Suppressor macrophage treated with lipopolysaccharide for 1 hour (primary cell): ENCODE measurements around the gene PSMB2.
"Not testable (repeated sequence)": the region's sequence is repeated elsewhere in the genome, so short reads cannot be mapped to it uniquely, and the experiment has no call there.

Experiments
- DNase-seq, 3 donors: peaks; one replicate each; pipeline ENCODE4 v3.0.0-alpha.2; 2020 to 2022

Gene PSMB2

GRCh38 chr1:35641233-35641866 is at the start of gene PSMB2:
Gene PSMB2, minus strand, starts transcription at chr1:35641526. Its CDS starts 94 bp downstream, at chr1:35641432.
- peak; percentile 96 to 98 (median 96) for DNase-seq

- no peak for DNase-seq
Measured at GRCh38 chr1:35691080-35691479, 49.8 kb upstream of the PSMB2 start.

- DNase-seq = not testable (repeated sequence)
Measured at GRCh38 chr1:35690103-35690502, 48.8 kb upstream of the PSMB2 start.

- DNase-seq = no peak
Measured at GRCh38 chr1:35688161-35688560, 46.8 kb upstream of the PSMB2 start.

- DNase-seq = no peak
Measured at GRCh38 chr1:35683012-35683411, 41.7 kb upstream of the PSMB2 start.

GRCh38 chr1:35680271-35680670 is 38.9 kb upstream of the PSMB2 start:
- no peak for DNase-seq

- no peak for DNase-seq
Measured at GRCh38 chr1:35675773-35676172, 34.4 kb upstream of the PSMB2 start.

- no peak for DNase-seq
Measured at GRCh38 chr1:35674111-35674510, 32.8 kb upstream of the PSMB2 start.

GRCh38 chr1:35672116-35672515 is 30.8 kb upstream of the PSMB2 start:
- no peak for DNase-seq

- DNase-seq = no peak
Measured at GRCh38 chr1:35668506-35668905, 27.2 kb upstream of the PSMB2 start.

GRCh38 chr1:35666916-35667315 is 25.6 kb upstream of the PSMB2 start:
- DNase-seq = peak in 1 of 3 donors; percentile 5

- peak in 1 of 3 donors; percentile 6 for DNase-seq
Measured at GRCh38 chr1:35666216-35666615, 24.9 kb upstream of the PSMB2 start.

- DNase-seq = peak in 1 of 3 donors; percentile 10
Measured at GRCh38 chr1:35663434-35663833, 22.1 kb upstream of the PSMB2 start.

- DNase-seq = peak in 1 of 3 donors; percentile 8
Measured at GRCh38 chr1:35661474-35661795, 20.1 kb upstream of the PSMB2 start.

GRCh38 chr1:35660581-35661473 is 19.5 kb upstream of the PSMB2 start:
- peak in 2 of 3 donors; percentile 18 to 28 for DNase-seq

- DNase-seq = peak in 1 of 3 donors; percentile 14
Measured at GRCh38 chr1:35659589-35659988, 18.3 kb upstream of the PSMB2 start.

GRCh38 chr1:35657851-35658250 is 16.5 kb upstream of the PSMB2 start:
- DNase-seq = peak in 2 of 3 donors; percentile 14 to 18

- DNase-seq = no peak
Measured at GRCh38 chr1:35656863-35657232, 15.5 kb upstream of the PSMB2 start.

GRCh38 chr1:35656148-35656862 is 15.0 kb upstream of the PSMB2 start:
- DNase-seq = peak in 1 of 3 donors; percentile 1

GRCh38 chr1:35655196-35655595 is 13.9 kb upstream of the PSMB2 start:
- no peak for DNase-seq

- no peak for DNase-seq
Measured at GRCh38 chr1:35650416-35650815, 9.1 kb upstream of the PSMB2 start.

- peak; percentile 4 to 30 (median 26) for DNase-seq
Measured at GRCh38 chr1:35646043-35646442, 4.7 kb upstream of the PSMB2 start.

GRCh38 chr1:35644204-35644603 is 2.9 kb upstream of the PSMB2 start:
- no peak for DNase-seq
